ENCODE measurements around the gene SLC7A7. TPM values are rescaled to one million over a fixed set of nuclear protein-coding genes. Genes with fewer than 3 reads are reported as not detected.
"Not testable (repeated sequence)": the region's sequence is repeated elsewhere in the genome, so short reads cannot be mapped to it uniquely, and the experiment has no call there.

The SLC7A7 gene
- polyA plus RNA-seq, 5 donors = 8.8 to 11.2 (median 9.5) TPM

- DNase-seq = no peak
Observed at GRCh38 chr14:22844221-22845102, 29.2 kb upstream of the SLC7A7 start.

GRCh38 chr14:22843123-22843925 lies 28.1 kb upstream of the SLC7A7 start:
- no peak for DNase-seq

- DNase-seq = no peak
Observed at GRCh38 chr14:22842211-22843122, 27.2 kb upstream of the SLC7A7 start.

GRCh38 chr14:22841769-22842168 lies 26.5 kb upstream of the SLC7A7 start:
- DNase-seq = no peak

DNA sequence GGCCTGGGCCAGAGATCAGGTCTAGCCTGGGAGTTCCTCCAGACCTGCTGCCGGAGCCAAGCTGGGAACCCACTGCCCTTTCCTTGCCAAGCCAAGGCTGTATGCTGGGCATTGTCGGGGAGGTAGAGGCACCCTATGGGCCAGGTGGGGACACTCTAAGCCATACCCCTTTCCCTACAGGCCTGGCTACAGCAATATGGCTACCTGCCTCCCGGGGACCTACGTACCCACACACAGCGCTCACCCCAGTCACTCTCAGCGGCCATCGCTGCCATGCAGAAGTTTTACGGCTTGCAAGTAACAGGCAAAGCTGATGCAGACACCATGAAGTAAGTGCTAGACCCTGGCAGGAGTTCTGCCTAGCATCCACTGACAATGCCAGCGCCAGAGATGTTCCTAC lies 26.1 kb upstream of the SLC7A7 start:
- no peak for DNase-seq

DNA sequence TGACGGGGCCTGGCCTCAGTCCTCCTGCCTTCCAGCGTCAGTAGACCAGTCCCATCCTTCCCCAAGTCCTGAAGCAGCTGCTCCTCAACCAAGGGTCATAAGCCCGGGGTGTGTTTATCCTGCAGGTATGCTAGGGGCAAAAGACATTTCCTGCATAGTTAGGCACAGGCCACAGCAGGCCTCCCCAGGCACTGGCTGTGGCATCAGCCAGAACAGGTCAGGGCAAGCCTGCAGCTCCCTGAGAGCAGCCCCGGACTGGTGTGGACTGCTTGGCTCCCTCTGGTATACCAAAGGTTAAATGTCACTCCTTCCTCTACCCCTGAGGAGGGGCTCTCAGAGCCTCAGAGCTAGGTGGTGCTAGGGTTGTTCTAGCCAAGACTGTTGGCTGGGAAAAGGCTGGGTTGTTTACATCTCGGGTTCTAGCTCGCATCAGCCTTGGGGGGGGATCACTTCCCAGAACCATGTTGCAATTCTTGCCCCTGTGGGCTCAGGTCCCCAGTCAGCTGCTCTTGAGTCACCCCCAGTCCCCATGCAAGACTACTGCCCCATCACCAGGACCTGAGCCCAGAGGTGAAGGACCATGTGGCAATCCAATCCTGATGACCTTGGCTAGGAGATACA lies 24.0 kb upstream of the SLC7A7 start:
- no peak for DNase-seq

GRCh38 chr14:22838631-22839041 lies 23.4 kb upstream of the SLC7A7 start:
- no peak for DNase-seq

DNA sequence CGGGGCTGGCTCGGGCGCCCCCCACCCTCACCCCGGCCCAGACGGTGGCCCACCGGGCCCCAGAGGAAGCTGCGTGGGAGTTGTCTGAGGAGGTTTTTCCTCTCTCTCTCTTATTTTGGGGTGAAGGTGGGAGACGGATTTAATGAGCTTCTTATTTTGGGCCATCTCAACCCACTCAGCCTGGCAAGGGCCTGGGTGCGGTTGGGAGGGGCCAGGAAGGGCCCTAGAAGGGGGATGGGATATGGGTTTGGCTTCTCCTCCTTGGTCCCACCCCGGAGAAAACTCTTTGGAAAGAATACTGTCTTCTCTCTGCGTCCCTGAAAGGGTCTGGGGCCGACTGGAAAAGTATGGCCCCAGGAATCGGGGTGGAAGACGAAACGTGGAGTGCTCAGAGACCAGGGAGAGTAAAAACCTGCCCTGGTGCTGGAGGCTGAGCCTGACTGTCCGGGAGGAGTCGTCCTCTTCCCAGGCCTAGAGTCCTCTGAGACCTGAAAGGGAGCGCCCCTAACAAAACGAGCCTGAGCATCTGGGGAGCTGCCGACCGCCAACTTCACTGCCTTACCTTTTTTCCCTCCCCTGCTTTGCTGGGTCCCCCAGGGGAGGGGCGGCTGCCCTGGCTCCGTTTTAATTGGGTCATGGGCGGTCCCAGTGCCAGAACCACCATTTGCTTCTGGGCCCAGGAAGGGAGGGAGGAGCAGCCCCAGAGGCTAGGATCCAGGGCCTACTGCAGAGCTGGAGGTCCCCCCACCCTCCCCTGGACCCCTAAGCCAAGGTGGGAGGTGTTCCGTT lies 22.7 kb upstream of the SLC7A7 start:
- DNase-seq = peak in 1 of 2 donors; percentile 45

DNA sequence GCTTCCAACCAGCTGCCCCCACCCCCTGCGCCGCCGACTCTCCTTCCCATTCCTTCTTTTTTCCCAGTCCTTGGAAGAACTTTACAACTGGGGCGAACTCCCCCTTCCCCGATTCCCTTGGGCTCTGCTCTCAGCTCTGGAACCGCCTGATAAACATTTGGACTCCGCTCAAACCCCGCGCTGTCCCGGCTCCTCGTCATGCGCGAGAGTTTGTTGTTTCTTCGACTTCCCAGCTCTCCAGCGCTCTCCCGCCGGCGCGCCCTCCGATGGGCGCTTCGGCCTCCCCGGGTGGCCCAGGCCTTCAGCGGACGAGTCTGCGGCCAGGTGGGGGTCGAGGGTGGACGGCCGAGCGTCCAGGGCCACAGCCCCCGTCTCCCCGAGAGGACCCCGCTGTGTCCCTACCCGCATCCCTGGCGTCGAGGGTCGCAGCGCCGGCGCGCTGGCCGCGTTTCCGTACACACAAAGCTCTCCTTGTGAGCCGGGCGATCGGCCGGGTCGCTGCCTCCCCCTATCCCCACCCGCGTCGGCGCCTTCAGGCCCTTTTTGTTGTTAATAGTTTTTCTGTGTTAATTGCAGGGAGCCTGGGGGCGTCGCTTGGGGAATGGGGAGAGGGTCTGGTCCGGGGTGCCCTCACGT lies 22.0 kb upstream of the SLC7A7 start:
- DNase-seq = peak in 1 of 2 donors; percentile 53

DNA sequence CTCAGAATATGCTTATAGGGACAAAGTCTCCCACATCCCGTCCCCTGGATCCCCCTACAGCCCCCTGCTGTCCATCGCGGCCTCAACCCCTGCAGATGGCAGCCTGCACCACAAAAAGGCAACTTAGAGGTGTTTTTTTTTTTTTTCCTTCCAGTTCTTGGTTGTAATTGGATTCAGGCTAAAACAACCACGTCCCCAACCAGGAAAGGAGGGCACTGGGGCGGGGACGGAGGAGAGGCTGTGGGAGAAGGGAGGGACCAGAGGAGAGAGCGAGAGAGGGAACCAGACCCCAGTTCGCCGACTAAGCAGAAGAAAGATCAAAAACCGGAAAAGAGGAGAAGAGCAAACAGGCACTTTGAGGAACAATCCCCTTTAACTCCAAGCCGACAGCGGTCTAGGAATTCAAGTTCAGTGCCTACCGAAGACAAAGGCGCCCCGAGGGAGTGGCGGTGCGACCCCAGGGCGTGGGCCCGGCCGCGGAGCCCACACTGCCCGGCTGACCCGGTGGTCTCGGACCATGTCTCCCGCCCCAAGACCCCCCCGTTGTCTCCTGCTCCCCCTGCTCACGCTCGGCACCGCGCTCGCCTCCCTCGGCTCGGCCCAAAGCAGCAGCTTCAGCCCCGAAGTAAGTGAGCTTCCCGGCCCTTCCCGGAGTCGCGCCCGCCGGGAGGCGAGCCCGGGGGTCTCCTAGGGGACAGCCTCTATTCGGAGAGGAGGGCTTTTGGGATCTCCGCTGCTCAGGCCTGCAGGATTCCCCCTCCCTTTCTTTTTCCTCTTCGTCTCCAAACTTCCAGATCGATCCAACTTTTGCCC lies 21.3 kb upstream of the SLC7A7 start, which contains the start of gene MMP14:
Gene MMP14, plus strand, starts transcription at position 285 of the 813 bp plus-strand sequence. Its CDS starts 233 bp downstream, at position 518.
- DNase-seq = peak in 1 of 2 donors; percentile 89

GRCh38 chr14:22835505-22835904 lies 20.3 kb upstream of the SLC7A7 start:
- no peak for DNase-seq

GRCh38 chr14:22830443-22831010 lies 15.3 kb upstream of the SLC7A7 start:
- DNase-seq = no peak

DNA sequence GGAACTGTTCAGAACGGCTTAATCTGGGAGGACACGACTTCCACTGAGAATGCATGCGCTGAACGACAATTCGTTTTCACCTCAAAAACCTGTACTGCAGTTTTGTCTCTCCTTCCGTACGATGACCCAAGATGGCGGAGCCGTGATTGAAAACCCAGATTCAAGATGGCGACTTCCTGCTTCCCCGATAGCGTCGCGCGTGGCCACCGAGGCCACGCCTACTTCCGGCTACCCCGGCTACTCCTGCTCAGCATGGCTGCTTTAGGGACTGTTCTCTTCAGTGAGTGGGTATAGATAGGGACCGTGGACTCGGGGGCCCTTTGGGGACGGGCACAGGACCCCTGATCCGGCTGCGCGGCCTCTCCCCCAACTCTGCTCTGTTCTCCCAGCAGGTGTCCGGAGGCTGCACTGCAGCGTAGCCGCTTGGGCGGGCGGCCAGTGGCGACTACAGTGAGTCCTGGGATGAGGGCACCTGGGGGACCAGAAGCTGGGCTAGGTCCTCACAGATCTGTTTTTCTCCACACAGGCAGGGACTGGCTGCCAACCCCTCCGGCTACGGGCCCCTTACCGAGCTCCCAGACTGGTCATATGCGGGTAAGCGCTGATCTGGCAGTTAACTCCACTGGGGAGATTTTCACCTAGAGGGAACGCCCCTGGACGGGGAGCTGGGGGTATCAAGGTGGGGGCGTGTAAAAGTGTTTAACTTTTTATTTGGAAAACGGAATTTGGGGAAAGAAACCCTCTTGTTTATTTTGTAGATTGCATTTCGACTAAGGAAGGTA lies 14.6 kb upstream of the SLC7A7 start, which contains the start of gene MRPL52:
Gene MRPL52, plus strand, starts transcription at position 227 of the 782 bp plus-strand sequence. Its CDS starts 26 bp downstream, at position 253.
- DNase-seq = peak; percentile 92 to 94

DNA sequence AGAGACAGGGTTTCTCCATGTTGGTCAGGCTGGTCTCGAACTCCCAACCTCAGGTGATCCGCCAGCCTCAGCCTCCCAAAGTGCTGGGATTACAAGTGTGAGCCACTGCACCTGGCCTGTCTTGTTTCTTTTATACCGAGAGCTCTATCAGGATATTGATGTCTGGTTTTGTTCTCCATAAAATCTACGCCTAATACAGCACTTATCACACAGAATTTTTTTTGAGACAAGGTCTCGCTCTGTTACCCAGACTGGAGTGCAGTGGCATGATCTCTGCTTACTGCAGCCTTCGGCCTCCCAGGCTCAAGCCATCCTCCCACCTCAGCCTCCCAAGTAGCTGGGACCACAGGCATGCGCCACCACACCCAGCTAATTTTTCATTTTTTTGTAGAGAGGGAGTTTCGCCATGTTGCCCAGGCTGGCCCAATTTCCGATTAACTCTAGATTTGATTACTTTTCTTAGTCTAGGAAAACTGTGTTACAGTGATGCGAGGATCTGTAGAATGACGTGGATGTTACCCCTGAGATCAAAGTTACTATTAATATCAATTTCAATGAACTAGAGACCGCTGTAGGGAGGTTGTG lies 13.9 kb upstream of the SLC7A7 start:
- DNase-seq = not testable (repeated sequence)

DNA sequence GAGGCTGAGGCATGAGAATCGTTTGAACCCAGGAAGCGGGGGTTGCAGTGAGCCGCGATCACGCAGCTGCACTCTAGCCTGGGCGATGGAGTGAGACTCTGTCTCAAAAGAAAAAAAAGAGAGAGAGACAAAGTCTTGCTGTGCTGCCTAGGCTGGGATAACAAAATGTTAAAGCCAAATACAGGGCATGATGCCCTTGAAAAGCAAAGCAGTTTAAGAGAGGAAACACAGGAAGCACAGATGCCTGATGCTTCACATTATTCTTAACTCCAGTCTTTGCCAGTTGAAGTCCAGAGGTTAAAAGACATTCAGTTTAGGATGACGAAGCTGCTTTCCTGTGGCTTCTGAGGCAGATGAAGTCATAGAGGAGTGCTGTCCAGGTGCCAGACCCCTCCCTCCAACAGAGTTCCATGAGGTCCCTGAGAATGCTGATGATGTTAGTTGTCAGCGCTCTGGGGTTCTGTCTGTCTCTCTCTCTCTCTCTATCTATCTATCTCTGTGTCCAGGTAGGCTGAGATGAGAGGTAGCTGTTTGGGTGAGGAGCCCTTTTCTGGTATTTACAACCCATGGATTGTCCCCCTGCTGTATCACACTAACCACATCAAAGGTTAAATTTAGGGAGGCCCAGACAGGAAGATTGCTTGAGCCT lies 9.6 kb upstream of the SLC7A7 start:
- no peak for DNase-seq

GRCh38 chr14:22822571-22823098 lies 7.4 kb upstream of the SLC7A7 start:
- DNase-seq = peak; percentile 89

All from right lung (tissue), 5 donors.